Brain microvascular endothelial cell (primary cell): Measurements from ENCODE around the gene SLC38A10.

Source experiments
- DNase-seq: peaks from one replicate; pipeline ENCODE4 v3.0.0-alpha.2; 2020
- H3K27ac ChIP-seq: fragments of 250-450 bp; sonication (Bioruptor Pico); 2 replicates; pipeline ENCODE4 v1.5.1; 2020; ENCODE audit warnings: mild to moderate bottlenecking, moderate library complexity
- H3K27me3 ChIP-seq: fragments of 250-450 bp; sonication (Bioruptor Pico); replicated peaks from 2 replicates; pipeline ENCODE4 v1.5.1; 2020; ENCODE audit warnings: mild to moderate bottlenecking
- H3K36me3 ChIP-seq: fragments of 250-450 bp; sonication (Bioruptor Pico); replicated peaks from 2 replicates; pipeline ENCODE4 v1.5.1; 2020; ENCODE audit warnings: mild to moderate bottlenecking
- H3K4me3 ChIP-seq: 2 replicates; pipeline ENCODE4 v1.5.1; 2011; ENCODE audit warnings: low read depth, mild to moderate bottlenecking, control low read depth, low read length, moderate library complexity
- CTCF ChIP-seq: IDR thresholded peaks from 2 replicates; pipeline ENCODE4 v1.5.1; 2011; ENCODE audit warnings: low read depth, mild to moderate bottlenecking, moderate library complexity, low read length, control low read depth, inconsistent platforms; ENCODE audit errors: missing control alignments
- in situ Hi-C: cut with HindIII; loops from 2 replicates; pipeline ENCODE4 v1.10.0; 2017; ENCODE audit warnings: low sequenced_read_pairs, low pct_ligation_motif_present

The SLC38A10 gene

GRCh38 chr17:81339534-81340296 is 44.6 kb upstream of the SLC38A10 start:
- H3K27me3 ChIP-seq, result no peaks in the 10 kb centered on the region
- H3K4me3 ChIP-seq, result no peak overlapping the region
- no peak for DNase-seq
- no peak for TF ChIP-seq CTCF
- H3K36me3 ChIP-seq, result peaks cover 3% of the 10 kb centered on the region
- in situ Hi-C loops, result no loop called here
- H3K27ac ChIP-seq, result no peak overlapping the region

- in situ Hi-C loops, result no loop called here
- no peak for TF ChIP-seq CTCF
- Histone ChIP-seq H3K36me3 (peaks cover 3% of the 10 kb centered on the region), H3K27ac (no peak overlapping the region), H3K27me3 (peaks cover 3% of the 10 kb centered on the region), H3K4me3 (no peak overlapping the region)
- no peak for DNase-seq
These were observed 44.1 kb upstream of the SLC38A10 start for GRCh38 chr17:81339191-81339533.

- in situ Hi-C loops, result no loop called here
- peak; percentile 10 for TF ChIP-seq CTCF
- H3K27me3 ChIP-seq, result peaks cover 3% of the 10 kb centered on the region
These were observed 43.4 kb upstream of the SLC38A10 start for GRCh38 chr17:81338274-81339190.

GRCh38 chr17:81337476-81337879 is 42.4 kb upstream of the SLC38A10 start:
- Histone ChIP-seq H3K4me3 (no peak overlapping the region), H3K36me3 (peaks cover 3% of the 10 kb centered on the region), H3K27ac (no peak overlapping the region), H3K27me3 (peaks cover 7% of the 10 kb centered on the region)
- in situ Hi-C loops, result no loop called here
- TF ChIP-seq CTCF, result no peak
- no peak for DNase-seq

More at GRCh38 chr17:81338274-81339190, 43.4 kb upstream of the SLC38A10 start:
- Histone ChIP-seq H3K27ac (no peak overlapping the region), H3K4me3 (no peak overlapping the region), H3K36me3 (peaks cover 3% of the 10 kb centered on the region)
- DNase-seq, result no peak

- Histone ChIP-seq H3K27ac (no peak overlapping the region), H3K4me3 (no peak overlapping the region), H3K36me3 (peaks cover 3% of the 10 kb centered on the region), H3K27me3 (peaks cover 7% of the 10 kb centered on the region)
- no peak for TF ChIP-seq CTCF
- in situ Hi-C loops, result no loop called here
- DNase-seq, result no peak
These were observed 41.8 kb upstream of the SLC38A10 start for GRCh38 chr17:81336930-81337325.
